Epithelial cell of esophagus (primary cell): ENCODE results near the gene CRTC3.
A peak's percentile ranks its signal among the peaks of the same experiment; 100 is the strongest.

Experiments
- DNase-seq: peaks from one replicate; pipeline ENCODE4 v3.0.0; 2010; ENCODE audit warnings: low read depth
- H3K4me3 ChIP-seq: 2 replicates; pipeline ENCODE4 v1.5.1; 2011; ENCODE audit warnings: mild to moderate bottlenecking, low read length, control low read depth
- TF ChIP-seq, protein P1 (sequence below): IDR thresholded peaks from 2 replicates; pipeline ENCODE4 v1.5.1; 2011; ENCODE audit warnings: low read depth, mild to moderate bottlenecking, low read length, control low read depth, inconsistent platforms; ENCODE audit not compliant: insufficient read depth; ENCODE audit errors: missing control alignments

The CRTC3 gene

GRCh38 chr15:90677807-90678790, 148.4 kb downstream of the CRTC3 start:
- no peak for DNase-seq
- no peak overlapping the region for H3K4me3 ChIP-seq
- TF ChIP-seq, protein P1, sequence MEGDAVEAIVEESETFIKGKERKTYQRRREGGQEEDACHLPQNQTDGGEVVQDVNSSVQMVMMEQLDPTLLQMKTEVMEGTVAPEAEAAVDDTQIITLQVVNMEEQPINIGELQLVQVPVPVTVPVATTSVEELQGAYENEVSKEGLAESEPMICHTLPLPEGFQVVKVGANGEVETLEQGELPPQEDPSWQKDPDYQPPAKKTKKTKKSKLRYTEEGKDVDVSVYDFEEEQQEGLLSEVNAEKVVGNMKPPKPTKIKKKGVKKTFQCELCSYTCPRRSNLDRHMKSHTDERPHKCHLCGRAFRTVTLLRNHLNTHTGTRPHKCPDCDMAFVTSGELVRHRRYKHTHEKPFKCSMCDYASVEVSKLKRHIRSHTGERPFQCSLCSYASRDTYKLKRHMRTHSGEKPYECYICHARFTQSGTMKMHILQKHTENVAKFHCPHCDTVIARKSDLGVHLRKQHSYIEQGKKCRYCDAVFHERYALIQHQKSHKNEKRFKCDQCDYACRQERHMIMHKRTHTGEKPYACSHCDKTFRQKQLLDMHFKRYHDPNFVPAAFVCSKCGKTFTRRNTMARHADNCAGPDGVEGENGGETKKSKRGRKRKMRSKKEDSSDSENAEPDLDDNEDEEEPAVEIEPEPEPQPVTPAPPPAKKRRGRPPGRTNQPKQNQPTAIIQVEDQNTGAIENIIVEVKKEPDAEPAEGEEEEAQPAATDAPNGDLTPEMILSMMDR, result no peak

- H3K4me3 ChIP-seq, result no peak overlapping the region
These were observed 150.2 kb downstream of the CRTC3 start for GRCh38 chr15:90679959-90680358.

GRCh38 chr15:90680371-90680935, 150.7 kb downstream of the CRTC3 start:
- TF ChIP-seq, protein P1, result no peak
- DNase-seq, result peak; percentile 78
- no peak overlapping the region for H3K4me3 ChIP-seq

More at GRCh38 chr15:90679959-90680358, 150.2 kb downstream of the CRTC3 start:
- TF ChIP-seq, protein P1, result no peak
- DNase-seq, result no peak

GRCh38 chr15:90681056-90681455, 151.3 kb downstream of the CRTC3 start:
- H3K4me3 ChIP-seq, result no peak overlapping the region
- no peak for DNase-seq
- TF ChIP-seq, protein P1, result no peak

DNA sequence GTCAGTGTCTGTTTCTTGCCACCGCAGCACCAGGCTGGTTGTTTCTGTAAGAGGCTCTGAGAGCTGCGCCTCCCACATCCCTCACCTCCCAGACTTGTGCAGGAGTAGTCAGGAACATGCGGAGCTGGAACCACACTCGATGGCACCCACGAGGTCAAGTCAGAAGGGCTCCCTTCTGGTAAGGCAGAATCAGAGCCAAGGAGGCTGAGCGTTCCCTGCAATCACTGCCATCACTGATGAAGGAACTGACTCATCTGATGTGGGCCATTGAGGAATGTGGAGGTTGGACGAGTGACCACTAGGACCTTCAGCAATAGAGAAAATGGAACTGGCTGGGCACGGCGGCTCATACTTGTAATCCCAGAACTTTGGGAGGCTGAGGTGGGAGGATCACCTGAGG, 151.8 kb downstream of the CRTC3 start:
- DNase-seq, result peak; percentile 22
- TF ChIP-seq, protein P1, result no peak
- no peak overlapping the region for H3K4me3 ChIP-seq

DNA sequence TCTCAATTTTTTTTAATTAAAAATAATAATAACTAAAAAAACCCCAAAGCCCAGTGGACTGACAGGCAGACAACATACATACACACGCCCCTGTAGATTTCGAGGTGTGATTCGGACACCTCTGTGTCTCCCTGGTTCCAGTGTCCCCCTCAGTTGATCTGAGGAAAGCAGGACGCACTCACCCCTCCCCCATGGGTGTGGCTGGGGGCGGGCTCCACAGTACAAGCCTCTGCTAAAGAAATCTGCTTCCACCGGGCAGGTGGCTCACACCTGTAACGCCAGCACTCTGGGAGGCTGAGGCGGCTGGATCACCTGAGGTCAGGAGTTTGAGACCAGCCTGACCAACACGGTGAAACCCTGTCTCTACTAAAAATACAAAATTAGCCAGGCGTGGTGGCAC, 153.6 kb downstream of the CRTC3 start:
- TF ChIP-seq, protein P1, result no peak
- no peak for DNase-seq
- no peak overlapping the region for H3K4me3 ChIP-seq

DNA sequence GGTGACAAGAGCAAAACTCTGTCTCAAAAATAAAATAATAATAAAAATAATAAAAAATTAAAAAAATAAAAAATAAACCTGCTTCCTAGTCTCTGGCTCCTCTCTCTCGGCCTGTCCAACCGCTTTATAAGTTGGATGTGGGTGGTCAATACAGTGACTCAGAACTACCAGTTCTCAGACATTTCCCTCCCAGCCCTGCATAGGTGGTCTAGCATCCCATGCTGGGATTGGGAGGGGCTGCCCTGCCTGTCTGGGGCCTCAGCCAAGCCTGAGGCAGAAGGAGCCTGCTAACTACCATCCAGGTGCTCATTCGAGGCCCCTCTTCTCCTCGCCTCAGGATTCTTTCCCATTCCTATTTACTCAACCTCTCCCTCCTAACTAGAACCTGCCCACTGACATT, 154.2 kb downstream of the CRTC3 start:
- no peak overlapping the region for H3K4me3 ChIP-seq
- DNase-seq, result no peak
- TF ChIP-seq, protein P1, result no peak
